T follicular helper cell (primary cell): ENCODE data around the gene CACUL1.

Experiments
- DNase-seq: peaks from one replicate; pipeline ENCODE4 v3.0.0-alpha.2; 2020; ENCODE audit warnings: low read depth

Gene CACUL1

DNA sequence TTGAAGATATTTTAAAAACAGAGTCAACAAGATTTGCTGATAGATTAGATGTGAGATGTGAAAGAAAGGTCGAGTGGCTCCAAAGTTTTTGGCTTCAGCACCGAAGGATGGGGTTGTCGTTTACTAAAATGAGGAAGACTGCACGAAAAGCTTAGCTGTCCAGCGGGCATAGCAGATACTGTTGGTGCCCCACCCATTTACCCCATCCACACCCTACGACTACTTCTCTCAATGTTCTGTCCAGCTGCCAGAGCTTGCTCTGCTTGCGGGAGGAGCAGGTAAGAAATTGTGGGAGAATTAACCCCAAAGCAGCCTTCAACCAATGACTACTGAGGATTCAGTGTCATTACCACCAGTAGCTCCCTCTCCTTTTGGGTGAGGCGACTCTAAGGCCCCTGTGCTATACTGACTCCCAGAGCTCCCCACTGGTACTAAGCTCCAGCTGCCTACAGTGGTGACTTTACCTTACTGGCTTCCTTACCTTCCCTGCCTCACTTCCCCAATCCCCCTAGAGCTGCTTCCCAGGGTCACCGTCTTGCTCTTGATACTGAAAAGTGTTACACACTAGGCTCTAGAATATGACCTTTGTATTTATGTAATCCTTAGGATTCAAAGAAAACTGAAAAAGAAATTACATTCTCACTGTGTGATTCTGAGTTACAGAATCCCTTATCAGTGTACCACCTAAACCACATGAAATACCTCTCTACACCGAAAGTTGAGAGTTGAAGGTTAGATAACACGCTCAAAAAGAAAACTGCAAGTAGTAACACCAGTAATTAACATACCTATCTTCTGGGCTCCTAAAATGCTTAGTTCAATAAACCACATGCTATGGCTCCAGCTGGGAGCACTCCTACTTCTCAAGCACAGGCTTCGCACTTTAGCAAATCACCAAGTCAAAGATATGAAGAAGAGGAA, 22.3 kb downstream of the CACUL1 start:
- no peak for DNase-seq

GRCh38 chr10:118730756-118731456, 23.9 kb downstream of the CACUL1 start:
- DNase-seq: no peak

GRCh38 chr10:118729641-118730258, 25.0 kb downstream of the CACUL1 start:
- DNase-seq: no peak

DNA sequence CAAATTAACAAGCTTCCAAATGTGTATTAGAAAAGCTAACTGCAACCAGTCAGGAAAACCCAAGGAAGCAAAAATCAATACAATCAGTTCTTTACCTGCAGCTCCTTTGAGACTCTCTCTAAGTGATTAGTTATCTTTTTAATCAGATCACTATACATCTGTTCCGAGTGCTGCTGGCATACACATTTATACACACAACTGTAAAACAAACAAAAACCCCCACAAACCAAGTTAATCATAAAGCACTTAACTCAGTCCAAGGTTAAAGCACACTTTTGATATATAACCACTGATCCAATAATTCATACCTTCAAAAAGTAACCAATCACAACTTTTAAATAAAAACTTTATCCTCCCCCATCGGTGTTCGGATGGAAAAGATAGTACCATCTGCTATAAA, 25.6 kb downstream of the CACUL1 start:
- no peak for DNase-seq

- DNase-seq: no peak
These were observed 28.8 kb downstream of the CACUL1 start for GRCh38 chr10:118725886-118726500.

DNA sequence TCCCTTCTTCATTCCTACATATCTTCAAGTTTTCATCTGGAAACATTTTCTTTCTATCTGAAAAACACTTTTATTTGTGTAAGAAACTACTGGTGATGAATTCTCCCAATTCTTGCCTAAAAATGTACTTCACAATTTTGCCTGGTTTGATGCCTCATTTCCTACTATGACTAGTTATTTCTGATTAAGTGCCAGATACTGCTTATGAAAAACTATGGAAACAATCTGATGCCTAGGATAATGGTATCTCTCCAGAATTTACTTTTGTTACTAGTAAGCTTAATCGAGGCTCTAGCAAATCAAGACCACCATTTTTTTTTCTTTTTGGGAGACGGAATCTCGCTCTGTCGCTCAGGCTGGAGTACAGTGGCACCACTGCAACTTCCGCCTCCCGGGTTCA, 31.3 kb downstream of the CACUL1 start:
- no peak for DNase-seq

DNA sequence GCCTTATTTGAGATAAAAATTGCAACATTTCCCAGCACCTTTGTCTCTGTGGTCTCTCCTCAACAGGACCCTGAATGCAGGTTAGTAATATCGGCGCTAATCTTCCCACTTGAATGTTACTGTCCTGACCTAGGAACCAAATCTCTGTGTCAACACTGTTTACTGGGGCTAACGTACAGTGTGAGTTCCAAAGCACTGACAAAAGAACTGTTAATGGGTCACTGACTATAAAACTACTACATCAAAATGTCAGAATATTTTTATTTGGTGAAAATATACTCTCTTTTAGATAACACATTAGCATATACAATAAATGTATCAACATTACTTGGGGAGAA, 33.3 kb downstream of the CACUL1 start:
- no peak for DNase-seq

- DNase-seq: peak; percentile 38
These were observed 33.9 kb downstream of the CACUL1 start for GRCh38 chr10:118720685-118721538.

GRCh38 chr10:118714366-118714765, 40.4 kb downstream of the CACUL1 start:
- no peak for DNase-seq

DNA sequence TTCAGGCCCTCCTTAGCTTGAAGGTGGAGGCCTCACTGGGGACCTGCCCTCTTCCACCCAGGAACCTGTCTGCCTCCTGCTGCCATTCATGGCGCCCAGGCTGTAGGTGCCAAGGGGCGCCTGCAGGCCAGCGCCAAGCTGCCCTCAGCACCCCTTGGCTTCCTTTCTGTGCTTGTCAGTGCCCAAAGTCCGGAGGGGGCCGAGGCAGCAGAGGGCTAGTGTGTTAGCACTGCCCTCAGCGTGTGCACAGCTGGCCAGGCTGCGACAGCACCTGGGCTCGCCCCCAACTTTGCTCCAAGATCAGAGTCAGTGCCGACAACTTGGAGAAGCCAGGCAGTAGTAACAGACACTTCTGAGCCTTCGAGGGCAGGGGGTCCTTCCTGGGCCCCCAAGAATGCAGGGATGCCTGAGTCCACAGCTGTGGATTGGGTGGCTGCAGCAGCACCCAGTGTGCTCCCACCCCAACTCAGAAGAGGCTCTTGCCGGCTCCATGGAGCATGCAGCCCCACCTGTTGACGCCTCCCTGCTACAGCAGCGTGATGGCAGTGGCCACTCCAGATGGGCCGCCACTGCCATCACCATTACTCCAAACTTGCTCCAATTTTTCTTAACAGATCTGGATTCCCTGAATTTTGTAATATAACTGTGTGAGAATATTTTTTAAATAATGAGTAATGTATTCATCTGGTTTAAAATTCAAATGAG, 41.7 kb downstream of the CACUL1 start:
- DNase-seq: no peak

- DNase-seq: no peak
These were observed 42.7 kb downstream of the CACUL1 start for GRCh38 chr10:118712080-118712479.

GRCh38 chr10:118710487-118710886, 44.3 kb downstream of the CACUL1 start:
- DNase-seq: no peak

DNA sequence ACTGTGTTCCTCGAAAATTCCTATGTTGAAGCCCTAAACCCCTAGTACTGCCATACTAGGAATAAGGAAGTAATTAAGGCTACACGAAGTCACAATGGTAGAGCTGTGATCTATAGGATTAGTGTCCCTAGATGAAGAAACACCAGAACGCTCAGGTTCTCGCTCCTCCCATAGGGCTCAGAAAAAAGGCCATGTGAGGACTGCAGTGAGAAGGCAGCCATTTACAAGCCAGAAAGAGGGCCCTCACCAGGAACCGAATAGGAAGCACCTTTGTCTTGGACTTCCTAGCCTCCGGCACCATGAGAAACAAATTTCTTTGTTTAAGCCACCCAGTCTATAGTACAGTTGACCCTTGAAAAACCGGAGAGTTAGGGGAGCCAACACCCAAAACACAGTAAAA, 46.2 kb downstream of the CACUL1 start:
- no peak for DNase-seq

DNA sequence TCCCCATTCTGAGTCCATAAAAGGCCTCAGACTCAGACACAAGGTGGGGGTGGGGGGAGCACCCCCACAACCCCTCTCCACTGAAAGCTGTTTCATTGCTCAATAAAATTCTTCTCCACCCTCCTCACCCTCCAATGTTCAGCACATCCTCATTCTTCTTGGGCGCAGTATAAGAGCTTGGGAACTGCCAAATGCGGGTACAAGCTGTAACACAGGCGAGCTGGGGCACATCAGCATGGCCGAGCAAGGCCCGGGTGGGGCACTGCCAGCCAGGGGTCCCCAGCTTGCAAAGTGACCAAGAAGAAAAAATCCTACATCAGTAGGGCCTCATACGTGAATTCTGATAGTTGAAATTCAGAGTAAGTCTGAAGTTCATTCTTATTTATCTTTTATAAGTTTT, 50.1 kb downstream of the CACUL1 start:
- no peak for DNase-seq

GRCh38 chr10:118701529-118702323, 53.0 kb downstream of the CACUL1 start:
- no peak for DNase-seq

DNA sequence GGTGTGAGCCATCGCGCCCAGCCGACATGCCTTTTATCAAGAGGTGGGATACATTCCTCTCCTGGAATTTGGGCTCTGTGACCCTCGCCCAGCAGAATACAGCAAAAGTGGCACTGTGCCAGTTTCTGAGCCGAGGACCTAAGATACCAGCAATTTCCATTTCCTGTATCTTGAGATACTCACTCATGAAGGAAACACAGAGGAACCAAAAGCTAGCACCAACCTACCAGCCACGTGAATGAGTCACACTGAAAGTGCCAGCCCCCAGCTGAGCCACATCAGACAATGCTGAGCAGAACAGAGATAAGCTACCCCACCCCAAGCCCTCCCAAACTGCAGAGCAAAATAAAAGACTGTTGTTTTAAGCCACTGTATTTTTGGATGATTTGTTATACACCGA, 56.3 kb downstream of the CACUL1 start:
- DNase-seq: peak; percentile 74

DNA sequence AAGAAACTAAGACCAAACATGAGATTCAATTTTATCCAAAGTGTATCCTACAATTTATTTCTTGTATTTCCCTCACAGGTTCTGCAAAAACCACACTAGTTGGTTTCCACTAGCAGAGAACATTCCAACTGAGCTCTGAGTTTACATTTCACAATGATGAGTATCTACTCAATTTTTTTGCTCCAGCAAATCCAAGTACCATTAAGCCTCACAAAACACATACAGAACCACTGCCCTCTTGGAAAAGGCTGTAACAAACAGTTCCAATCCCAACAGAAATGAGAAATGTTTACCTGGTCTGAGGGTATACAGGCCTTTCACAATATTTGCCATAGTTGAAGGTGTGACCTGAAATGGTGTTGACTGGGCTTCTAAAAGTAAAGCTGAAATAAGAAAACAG, 59.9 kb downstream of the CACUL1 start:
- no peak for DNase-seq

- DNase-seq: no peak
These were observed 61.9 kb downstream of the CACUL1 start for GRCh38 chr10:118692872-118693271.

DNA sequence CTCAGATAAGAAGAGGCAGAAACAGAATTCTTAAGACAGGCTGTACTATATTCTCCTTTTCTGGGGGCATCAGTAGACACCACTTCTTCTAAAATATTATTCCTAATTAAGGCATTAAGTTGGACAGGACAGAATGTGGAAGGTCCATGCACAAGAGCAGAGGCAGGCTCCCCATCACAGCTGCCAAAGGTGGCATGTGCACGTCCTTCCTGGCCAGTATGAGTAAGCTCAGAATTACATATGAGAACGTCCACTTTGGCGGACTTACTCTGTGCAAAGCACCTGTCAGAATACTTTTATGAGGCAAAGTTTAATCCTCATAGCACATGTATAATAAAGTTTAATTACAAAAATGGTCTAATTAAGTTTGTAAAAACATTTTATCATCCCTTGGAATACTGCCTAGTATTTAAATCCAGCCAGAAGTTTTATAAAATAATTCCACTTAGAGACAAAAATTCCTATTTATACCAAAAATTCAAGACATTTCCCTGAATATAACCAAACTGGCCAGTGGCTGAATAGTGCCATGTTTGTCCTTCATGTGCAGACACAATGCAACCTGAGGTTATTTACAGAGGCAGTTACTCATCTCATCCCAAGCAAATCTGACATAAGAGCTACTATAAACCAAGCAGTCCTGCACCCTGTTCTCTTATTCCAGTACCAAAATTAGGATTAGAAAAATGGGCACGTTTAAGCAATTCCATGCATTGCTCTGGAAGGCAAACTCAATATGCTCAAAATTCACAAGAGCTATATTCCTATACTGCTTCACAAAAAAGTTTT, 65.5 kb downstream of the CACUL1 start:
- DNase-seq: no peak
